ENCODE results near the gene NLGN2. TPM values are rescaled to one million over a fixed set of nuclear protein-coding genes. Genes with fewer than 3 reads are reported as not detected.

The NLGN2 gene
- total RNA-seq, 1 donor from 2014 or later, result 6.5 TPM

DNA sequence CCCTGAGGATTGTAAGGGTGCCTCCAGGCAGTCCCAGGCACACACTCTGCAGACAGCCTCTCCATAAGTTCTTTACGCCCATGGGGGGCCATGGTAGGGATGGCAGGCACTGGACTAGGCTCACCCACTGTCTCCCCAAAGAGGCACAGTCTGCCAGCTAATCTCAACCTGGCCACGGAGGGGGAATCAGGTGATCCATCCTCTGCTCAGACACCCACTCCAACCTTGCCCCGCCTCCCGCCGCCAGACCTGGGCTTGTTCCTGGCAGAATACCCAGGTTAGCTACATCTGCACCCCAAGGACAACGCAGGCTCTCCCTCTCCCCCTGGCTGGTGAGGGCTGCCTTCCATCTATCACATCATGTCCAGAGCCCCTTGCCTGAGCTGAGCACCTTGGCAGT lies 1.2 kb downstream of the NLGN2 start:
- intact Hi-C loops (cut with micrococcal nuclease), result no loop called here
- DNase-seq (no peak), ATAC-seq (no peak)

DNA sequence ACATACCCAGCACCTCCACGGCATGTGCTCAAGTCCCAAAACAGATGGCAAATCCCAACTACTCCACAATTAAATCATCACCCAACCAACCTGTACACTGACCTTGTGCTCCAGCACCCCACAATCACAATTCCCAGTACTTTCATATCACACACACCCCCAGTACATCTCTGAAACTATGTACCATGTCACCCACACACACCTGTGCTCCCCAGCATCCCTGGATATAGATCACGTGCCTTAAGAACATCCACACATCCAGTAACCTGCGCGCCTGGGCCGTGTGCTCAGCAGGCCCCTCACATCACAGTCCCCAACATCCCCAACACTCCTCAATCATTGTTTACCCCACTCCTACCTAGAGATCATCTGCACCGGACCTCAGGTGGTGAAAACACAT lies 2.1 kb downstream of the NLGN2 start:
- intact Hi-C loops (cut with micrococcal nuclease), result no loop called here
- DNase-seq, result no peak
- ATAC-seq, result no peak

DNA sequence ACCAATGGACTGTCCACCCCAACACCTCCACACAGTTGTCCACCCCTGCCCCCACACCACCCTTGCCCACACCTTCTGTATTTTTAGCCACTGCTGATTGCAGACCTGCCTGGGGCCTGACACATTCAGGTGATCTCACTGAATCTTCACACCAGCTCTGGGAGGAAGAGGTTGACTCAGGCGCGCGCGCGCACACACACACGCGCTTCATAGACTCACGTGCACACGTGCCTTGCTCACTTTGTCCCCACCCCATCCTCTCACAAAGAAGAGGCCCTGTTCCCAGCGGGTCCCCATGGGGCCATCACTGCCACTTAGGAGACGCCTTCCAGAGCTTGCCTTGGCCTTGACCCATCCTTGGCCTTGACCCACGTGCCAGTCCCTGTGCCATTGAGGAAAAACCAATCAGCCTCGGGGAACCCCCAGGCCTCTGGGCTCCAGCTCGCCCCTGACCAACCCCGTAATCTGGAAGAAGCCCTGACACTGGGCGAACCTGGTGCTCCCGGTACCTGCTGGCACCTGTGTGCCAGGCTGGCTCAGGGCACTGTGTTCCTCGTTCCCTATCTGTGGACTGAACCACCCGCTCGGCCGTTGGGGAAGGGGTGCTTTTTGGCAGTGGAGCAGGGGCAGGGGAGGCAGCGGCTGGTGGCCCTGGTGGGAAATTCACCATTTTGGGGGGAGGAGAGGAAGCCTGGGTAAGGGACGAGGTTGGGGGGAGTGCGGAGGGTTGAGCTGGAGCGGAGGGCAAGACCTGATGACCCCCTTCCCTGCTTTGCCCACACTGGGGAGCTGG lies 3.2 kb downstream of the NLGN2 start:
- intact Hi-C loops (cut with micrococcal nuclease), result no loop called here
- no peak for DNase-seq

DNA sequence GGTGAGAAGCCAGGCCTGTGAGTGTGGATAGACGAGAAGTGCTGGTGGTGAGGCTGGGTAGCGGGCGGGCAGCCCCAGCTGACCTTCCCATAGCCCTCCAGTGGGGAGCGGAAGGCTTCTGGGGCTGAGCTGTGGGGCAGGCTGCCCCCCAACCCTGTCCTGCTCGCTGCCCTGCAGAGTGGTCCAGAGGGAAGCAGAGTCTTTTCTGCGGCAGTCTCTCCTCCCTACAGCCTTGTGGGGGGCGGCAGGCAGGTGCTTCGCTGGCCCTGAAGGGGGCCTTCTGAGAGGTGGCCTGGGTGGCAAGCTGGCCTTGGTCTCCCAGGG lies 3.7 kb downstream of the NLGN2 start:
- intact Hi-C loops (cut with micrococcal nuclease), result no loop called here
- no peak for ATAC-seq
- no peak for DNase-seq

More for the DNA sequence above, 3.2 kb downstream of the NLGN2 start:
- ATAC-seq, result no peak

DNA sequence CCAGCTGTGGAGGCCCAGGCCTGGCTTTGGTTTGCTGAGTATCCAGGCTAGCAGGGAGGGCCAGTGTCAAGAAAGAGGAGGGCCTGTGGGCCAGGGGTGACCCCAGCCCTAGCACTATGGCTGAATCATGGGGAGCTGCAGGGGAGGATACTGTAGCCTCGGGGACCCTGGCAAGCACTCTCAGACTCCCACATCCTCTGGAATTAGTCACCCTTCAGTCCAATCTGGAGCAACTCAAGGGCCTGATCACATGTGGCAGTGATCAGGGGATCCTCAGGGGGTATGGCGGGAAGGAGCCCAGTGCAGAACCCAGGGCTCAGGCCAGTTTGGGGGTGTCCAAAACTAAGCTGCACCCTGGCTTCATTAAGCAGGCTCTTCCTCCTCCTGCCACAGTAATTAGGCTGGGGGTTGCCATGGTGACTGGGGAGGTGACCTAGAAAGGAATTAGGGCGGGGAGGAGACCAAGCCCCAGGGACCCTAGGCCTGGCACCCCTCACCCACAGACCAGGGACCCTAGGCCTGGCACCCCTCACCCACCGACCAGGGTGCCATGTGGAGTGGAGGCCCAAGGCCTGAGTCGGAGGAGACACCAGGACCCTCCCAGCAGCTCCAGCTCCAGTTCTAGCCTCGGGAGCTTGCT lies 5.8 kb downstream of the NLGN2 start:
- intact Hi-C loops (cut with micrococcal nuclease), result no loop called here
- ATAC-seq (no peak), DNase-seq (no peak)

DNA sequence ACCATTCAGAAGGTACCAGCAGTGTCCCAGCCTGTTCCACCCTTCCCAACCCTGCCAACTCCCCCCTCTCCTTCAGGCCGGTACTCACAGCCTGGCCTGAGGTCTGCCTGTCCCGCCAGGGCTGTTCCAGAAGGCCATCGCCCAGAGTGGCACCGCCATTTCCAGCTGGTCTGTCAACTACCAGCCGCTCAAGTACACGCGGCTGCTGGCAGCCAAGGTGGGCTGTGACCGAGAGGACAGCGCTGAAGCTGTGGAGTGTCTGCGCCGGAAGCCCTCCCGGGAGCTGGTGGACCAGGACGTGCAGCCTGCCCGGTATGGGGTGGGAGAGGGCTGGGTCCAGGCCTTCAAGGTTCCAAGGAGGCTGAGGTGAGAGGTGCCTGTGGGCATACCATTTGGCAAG lies 7.2 kb downstream of the NLGN2 start:
- no peak for ATAC-seq
- DNase-seq, result no peak
- intact Hi-C loops (cut with micrococcal nuclease), result no loop called here

DNA sequence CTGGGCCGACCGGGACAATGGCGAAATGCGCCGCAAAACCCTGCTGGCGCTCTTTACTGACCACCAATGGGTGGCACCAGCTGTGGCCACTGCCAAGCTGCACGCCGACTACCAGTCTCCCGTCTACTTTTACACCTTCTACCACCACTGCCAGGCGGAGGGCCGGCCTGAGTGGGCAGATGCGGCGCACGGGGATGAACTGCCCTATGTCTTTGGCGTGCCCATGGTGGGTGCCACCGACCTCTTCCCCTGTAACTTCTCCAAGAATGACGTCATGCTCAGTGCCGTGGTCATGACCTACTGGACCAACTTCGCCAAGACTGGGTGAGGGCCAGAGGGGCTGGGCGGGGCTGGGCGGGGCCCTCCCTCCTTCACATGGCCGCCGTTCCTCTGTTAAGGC lies 8.1 kb downstream of the NLGN2 start:
- no peak for ATAC-seq
- DNase-seq, result no peak
- intact Hi-C loops (cut with micrococcal nuclease), result no loop called here

DNA sequence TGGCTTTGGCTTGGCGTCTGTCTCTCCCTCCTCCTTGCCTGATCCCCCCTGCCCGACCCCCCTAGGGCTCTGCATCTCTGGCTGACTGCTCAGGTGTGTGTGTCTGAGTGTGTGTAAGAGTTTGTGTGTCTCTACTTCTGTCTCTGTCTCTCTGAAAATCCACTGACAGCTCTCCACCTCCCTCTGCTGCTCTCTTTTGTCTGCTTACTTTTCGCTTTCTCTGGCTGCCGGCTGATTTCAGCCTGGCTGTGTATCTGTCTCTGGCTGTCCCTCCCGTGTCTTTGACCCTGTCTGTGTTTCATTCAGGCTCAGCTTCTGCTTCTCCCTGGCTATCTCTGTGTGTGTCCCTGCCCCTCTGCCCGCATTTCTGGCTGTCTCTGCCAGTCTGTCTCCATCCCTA lies 8.7 kb downstream of the NLGN2 start:
- intact Hi-C loops (cut with micrococcal nuclease), result no loop called here
- DNase-seq (no peak), ATAC-seq (no peak)

DNA sequence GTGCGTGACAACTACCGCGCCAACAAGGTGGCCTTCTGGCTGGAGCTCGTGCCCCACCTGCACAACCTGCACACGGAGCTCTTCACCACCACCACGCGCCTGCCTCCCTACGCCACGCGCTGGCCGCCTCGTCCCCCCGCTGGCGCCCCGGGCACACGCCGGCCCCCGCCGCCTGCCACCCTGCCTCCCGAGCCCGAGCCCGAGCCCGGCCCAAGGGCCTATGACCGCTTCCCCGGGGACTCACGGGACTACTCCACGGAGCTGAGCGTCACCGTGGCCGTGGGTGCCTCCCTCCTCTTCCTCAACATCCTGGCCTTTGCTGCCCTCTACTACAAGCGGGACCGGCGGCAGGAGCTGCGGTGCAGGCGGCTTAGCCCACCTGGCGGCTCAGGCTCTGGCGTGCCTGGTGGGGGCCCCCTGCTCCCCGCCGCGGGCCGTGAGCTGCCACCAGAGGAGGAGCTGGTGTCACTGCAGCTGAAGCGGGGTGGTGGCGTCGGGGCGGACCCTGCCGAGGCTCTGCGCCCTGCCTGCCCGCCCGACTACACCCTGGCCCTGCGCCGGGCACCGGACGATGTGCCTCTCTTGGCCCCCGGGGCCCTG lies 9.5 kb downstream of the NLGN2 start:
- no peak for DNase-seq
- intact Hi-C loops (cut with micrococcal nuclease), result no loop called here

DNA sequence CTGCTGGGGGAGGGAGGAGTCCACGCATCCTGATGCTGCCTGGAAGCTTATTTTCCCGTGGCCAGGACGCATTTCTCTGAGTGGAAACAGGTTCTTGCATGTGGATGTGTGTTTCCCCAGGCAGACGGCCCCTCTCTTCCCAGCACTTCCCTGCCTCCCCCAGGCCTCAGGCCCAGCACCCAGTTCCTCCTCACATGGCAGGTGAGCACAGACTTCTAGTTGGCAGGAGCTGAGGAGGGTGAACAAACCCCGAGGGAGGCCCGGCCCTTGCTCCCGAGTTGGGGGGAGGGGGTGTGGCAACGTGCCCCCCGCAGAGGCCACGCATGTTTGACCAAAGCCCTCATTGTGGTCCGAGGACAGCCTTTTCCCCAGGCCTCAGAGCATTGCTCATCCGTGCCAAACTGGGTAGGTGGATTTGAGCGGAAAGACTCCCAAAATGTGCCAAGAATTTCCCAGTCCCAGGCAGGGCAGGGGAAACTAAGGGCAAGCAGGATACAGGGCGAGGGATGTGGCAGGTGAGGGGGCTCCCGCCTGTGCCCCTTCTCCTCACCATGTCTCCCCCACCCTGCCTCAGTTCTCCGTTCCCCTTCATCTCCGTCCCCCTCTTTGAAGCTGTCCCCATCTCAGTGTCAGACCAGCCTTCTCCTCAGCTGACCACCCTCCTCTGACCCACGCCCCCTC lies 11.0 kb downstream of the NLGN2 start:
- ATAC-seq, result no peak
- DNase-seq, result no peak
- intact Hi-C loops (cut with micrococcal nuclease), result no loop called here

More for the DNA sequence above, 9.5 kb downstream of the NLGN2 start:
- no peak for ATAC-seq

DNA sequence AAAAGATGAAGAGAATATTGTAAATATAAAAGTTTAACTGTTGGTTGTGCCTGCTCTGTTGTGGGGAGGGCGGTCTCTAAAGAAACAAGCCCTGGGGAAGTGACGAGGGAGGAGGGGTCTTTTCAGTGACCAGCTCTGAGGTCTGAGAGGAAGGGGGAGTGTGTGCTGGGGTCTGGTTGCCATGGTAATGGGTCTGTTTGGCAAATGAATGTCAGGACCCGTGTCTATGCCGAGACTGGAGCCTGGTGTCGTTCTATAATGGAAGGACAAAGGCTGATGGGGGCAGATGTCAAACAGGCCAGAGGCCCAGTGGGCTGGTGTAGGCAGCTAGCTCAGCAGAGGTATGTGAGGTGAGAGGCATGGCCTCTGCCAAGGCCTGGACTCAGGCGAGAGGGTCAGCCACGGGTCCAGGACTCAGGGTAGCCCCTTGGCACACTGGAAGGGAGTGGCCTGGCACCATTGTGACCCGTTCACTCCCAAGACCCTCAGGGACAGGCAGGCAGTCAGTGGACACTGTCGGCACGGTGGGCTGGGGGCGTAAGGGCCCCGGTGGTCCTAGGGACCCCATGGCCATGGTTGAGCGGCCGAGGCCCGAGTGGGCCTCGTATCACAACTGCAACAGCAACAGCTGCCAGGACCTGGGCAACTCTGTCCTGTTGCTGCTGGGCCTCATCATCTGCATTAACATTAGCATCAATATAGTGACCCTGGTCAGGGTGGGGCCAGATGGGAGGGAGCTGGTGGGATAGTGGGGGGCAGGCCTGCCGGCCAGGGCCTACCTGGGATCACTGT lies 12.4 kb downstream of the NLGN2 start, which contains the start of gene SPEM1:
TSS of gene SPEM1 (plus strand) at position 506 of the 792 bp plus-strand sequence. CDS start at position 567, 61 bp downstream.
- intact Hi-C loops (cut with micrococcal nuclease), result no loop called here
- DNase-seq, result no peak
- no peak for ATAC-seq

DNA sequence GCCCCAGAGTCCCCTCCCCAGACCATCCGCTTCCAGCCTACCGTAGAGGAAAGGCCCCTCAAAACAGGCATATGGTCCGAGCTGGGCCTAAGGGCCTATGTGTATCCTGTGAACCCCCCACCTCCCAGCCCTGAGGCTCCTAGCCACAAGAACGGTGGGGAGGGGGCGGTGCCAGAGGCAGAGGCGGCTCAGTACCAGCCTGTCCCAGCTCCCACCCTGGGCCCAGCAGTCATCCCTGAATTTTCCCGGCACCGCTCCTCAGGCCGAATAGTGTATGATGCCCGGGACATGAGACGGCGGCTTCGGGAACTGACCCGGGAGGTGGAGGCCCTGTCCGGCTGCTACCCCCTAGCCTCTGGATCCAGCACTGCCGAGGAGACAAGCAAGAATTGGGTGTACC lies 13.5 kb downstream of the NLGN2 start:
- ATAC-seq, result no peak
- DNase-seq, result no peak
- intact Hi-C loops (cut with micrococcal nuclease), result no loop called here

DNA sequence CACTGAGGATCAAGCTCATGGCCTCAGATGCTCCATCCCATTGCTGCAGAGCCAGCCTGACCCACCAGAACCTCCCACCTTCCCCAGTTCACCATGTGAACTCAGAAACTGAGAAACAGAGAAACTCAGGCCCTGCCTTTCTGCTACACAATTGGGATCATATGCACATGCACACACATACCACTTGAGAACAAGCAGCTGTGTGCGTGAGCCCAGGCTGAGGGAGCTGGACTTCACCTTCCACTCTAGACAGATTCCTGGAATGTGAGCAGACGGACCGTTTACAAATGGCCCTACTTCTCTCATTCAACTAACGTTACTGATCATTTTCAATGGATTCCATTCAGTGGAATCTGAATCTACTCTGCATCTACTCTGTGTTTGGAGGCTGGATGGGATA lies 16.0 kb downstream of the NLGN2 start:
- intact Hi-C loops (cut with micrococcal nuclease), result no loop called here
- DNase-seq (no peak), ATAC-seq (no peak)

DNA sequence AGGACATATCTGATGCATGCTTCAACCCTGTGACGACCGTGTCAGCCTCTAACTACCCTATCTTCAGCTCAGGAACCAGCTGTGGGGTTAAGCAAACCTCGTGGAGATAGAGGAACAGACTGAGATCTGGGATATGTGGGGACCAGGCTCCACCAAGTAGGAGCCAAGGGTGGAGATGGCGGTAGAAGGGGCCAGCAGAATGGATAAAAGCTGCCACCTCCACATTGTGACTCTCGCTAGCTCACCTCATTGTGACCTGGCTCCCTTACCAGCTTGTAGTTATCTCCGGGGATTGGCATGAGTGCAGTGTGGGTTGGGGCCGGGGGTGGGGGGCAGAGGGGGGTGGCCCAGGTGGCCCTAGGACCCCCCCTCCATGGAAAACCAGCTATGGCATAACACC lies 17.7 kb downstream of the NLGN2 start, which contains the start of gene SPEM2:
TSS of gene SPEM2 (plus strand) at position 301 of the 400 bp plus-strand sequence. CDS start at position 374, 73 bp downstream.
- intact Hi-C loops (cut with micrococcal nuclease), result no loop called here
- ATAC-seq, result no peak
- DNase-seq, result no peak

DNA sequence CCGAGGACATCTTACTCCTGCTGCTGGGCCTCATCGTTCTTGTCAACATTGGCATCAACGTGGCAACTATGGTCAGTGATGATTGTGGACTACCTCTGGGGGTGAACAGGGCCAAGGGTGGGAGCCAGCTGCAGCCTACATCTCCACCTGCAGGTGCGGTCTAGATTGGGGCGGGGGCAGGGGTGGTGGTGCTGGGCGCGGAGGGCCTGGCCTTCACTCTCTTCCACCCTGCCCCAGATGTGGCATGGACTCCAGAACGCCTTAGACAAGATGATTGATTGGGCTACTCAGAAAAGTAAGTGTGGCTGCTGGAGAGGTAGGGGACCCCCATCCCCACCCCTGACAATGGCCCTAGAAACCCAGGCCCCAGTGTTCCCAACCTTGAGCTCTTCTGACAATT lies 18.1 kb downstream of the NLGN2 start:
- ATAC-seq (no peak), DNase-seq (no peak)
- intact Hi-C loops (cut with micrococcal nuclease), result no loop called here

DNA sequence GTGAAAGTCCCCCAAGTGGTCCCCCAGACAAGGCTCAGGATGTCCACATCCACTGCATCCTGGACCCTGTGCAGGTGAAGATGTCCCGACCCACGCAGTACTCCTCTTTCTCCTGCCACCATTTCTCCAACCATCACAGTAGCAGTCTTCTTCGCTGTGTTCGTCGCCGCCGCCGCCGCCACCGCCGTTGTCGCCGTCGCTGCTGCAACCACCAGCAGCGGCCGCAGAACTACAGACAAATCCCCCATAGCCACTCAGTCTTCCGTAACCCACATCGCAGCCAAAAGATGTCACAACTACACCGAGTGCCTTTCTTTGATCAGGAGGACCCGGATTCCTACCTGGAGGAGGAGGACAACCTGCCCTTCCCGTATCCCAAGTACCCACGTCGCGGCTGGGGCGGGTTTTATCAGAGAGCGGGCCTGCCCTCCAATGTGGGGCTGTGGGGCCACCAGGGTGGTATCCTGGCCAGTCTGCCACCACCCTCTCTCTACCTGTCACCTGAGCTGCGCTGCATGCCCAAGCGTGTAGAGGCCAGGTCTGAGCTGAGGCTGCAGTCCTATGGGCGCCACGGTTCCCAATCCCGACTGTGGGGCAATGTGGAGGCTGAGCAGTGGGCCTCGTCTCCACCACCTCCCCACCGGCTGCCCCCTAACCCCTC lies 18.7 kb downstream of the NLGN2 start:
- ATAC-seq (no peak), DNase-seq (no peak)
- intact Hi-C loops (cut with micrococcal nuclease), result no loop called here

DNA sequence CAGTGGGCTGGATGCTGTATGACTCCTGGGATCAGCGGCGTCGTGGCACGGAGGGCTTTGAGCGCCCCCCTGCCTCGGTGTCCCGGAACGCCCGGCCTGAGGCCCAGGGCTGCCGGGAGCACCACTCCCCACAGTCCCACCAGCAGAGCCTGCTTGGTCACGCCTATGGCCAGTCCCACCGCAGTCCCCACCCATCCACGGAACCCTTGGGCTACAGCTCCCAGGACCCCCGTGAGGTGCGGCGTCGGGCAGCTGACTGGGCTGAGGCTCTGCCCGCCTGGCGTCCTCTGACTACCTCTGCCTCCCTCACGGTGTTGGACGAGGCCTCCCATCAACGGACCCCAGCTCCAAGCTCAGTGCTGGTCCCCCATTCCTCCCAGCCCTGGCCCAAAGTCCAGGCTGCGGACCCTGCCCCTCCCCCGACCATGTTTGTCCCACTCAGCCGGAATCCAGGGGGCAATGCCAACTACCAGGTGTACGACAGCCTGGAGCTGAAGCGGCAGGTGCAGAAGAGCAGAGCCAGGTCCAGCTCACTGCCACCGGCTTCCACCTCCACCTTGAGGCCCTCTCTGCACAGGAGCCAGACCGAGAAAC lies 19.3 kb downstream of the NLGN2 start:
- ATAC-seq (no peak), DNase-seq (no peak)
- intact Hi-C loops (cut with micrococcal nuclease), result no loop called here

DNA sequence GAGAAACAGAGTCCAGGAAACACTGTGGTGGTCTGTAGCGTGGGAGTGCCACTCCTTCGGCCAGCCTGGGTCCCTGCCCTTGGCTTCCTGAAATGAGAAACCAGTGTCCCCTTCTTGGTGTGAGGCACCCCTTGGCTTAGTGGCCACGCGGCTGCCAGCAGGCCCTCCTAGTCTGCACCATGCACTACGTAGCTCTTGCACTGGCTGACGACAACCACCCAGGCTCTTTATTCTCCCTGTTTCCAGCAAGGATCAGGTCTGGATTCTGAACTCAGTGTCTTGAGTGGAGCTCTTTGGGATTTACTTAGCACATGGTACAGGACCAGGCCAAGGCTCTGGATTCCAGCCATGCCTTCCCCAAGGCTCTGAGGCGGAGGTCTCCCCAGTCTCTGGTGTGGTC lies 19.9 kb downstream of the NLGN2 start:
- DNase-seq, result no peak
- no peak for ATAC-seq
- intact Hi-C loops (cut with micrococcal nuclease), result no loop called here

All from left ventricle myocardium superior (tissue), 1 donor.